ENCODE data around the gene RBM48.

RBM48 gene

DNA sequence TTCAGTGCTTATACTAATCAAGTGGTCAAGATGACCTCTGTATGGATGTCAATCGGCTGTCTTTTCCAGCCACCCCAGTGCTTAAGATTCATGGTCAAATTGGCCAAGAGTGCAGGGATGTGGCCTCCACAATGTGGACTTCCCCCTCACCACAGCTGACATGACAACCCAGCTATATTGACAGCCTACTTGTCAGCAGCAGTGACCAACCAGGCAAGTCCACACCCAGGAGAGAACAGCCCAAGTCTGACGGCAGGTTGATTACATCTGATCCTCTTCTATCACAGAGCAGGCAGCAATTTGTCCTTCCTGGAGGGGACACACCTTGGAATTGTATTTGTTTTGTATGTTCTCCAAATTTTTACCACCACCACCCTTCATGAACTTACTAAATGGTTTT lies 42.6 kb upstream of the RBM48 start:
- H3K27me3 ChIP-seq (ENCODE audit: insufficient read depth, poor library complexity, severe bottlenecking) = no peaks in the 10 kb centered on the region
- H3K4me3 ChIP-seq (replicated peaks; ENCODE audit: insufficient read depth, low read length) = no peak overlapping the region
- TF ChIP-seq, protein P1, sequence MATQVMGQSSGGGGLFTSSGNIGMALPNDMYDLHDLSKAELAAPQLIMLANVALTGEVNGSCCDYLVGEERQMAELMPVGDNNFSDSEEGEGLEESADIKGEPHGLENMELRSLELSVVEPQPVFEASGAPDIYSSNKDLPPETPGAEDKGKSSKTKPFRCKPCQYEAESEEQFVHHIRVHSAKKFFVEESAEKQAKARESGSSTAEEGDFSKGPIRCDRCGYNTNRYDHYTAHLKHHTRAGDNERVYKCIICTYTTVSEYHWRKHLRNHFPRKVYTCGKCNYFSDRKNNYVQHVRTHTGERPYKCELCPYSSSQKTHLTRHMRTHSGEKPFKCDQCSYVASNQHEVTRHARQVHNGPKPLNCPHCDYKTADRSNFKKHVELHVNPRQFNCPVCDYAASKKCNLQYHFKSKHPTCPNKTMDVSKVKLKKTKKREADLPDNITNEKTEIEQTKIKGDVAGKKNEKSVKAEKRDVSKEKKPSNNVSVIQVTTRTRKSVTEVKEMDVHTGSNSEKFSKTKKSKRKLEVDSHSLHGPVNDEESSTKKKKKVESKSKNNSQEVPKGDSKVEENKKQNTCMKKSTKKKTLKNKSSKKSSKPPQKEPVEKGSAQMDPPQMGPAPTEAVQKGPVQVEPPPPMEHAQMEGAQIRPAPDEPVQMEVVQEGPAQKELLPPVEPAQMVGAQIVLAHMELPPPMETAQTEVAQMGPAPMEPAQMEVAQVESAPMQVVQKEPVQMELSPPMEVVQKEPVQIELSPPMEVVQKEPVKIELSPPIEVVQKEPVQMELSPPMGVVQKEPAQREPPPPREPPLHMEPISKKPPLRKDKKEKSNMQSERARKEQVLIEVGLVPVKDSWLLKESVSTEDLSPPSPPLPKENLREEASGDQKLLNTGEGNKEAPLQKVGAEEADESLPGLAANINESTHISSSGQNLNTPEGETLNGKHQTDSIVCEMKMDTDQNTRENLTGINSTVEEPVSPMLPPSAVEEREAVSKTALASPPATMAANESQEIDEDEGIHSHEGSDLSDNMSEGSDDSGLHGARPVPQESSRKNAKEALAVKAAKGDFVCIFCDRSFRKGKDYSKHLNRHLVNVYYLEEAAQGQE (IDR thresholded peaks at IDR 0.05; ENCODE audit: insufficient replicate concordance, low read depth) = no peak
- TF ChIP-seq SPI1 (IDR thresholded peaks at IDR 0.05; ENCODE audit: borderline replicate concordance, low read depth) (no peak), POLR2AphosphoS5 (IDR thresholded peaks at IDR 0.05; ENCODE audit: low read depth) (no peak), GABPA (IDR thresholded peaks at IDR 0.05; ENCODE audit: low read depth) (no peak)
- TF ChIP-seq, protein P2, sequence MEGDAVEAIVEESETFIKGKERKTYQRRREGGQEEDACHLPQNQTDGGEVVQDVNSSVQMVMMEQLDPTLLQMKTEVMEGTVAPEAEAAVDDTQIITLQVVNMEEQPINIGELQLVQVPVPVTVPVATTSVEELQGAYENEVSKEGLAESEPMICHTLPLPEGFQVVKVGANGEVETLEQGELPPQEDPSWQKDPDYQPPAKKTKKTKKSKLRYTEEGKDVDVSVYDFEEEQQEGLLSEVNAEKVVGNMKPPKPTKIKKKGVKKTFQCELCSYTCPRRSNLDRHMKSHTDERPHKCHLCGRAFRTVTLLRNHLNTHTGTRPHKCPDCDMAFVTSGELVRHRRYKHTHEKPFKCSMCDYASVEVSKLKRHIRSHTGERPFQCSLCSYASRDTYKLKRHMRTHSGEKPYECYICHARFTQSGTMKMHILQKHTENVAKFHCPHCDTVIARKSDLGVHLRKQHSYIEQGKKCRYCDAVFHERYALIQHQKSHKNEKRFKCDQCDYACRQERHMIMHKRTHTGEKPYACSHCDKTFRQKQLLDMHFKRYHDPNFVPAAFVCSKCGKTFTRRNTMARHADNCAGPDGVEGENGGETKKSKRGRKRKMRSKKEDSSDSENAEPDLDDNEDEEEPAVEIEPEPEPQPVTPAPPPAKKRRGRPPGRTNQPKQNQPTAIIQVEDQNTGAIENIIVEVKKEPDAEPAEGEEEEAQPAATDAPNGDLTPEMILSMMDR (IDR thresholded peaks at IDR 0.05; ENCODE audit: insufficient read depth, low read length) = no peak
- H3K27ac ChIP-seq (replicated peaks) = no peak overlapping the region
- DNase-seq (ENCODE audit: low read depth in 1 of 2, low spot score in 1 of 2) = no peak

DNA sequence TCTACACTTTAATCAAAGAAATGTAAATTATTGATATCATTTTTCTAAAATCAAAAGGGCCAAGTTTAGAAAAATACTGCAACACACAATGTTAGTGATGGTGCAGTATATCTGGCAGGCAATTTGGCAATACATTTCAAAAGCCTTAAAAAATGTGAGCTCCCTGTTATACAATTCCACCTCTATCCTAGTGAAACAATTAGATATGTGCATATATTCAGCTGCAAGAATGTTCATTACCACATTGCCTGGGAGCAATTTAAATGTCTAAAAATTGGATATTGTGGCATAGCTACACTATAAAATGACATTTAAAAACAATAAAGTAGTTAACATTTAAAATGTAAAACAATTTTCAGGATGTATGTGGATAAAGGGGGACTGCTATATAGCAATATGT lies 40.8 kb upstream of the RBM48 start:
- Histone ChIP-seq H3K27ac (replicated peaks) (no peak overlapping the region), H3K4me3 (replicated peaks; ENCODE audit: insufficient read depth, low read length) (no peak overlapping the region), H3K27me3 (ENCODE audit: insufficient read depth, poor library complexity, severe bottlenecking) (no peaks in the 10 kb centered on the region)
- DNase-seq (ENCODE audit: low read depth in 1 of 2, low spot score in 1 of 2) = no peak
- TF ChIP-seq SPI1 (IDR thresholded peaks at IDR 0.05; ENCODE audit: borderline replicate concordance, low read depth) (no peak), GABPA (IDR thresholded peaks at IDR 0.05; ENCODE audit: low read depth) (no peak), POLR2AphosphoS5 (IDR thresholded peaks at IDR 0.05; ENCODE audit: low read depth) (no peak)
- TF ChIP-seq, protein P2 (IDR thresholded peaks at IDR 0.05; ENCODE audit: insufficient read depth, low read length) = no peak
- TF ChIP-seq, protein P1 (IDR thresholded peaks at IDR 0.05; ENCODE audit: insufficient replicate concordance, low read depth) = no peak

DNA sequence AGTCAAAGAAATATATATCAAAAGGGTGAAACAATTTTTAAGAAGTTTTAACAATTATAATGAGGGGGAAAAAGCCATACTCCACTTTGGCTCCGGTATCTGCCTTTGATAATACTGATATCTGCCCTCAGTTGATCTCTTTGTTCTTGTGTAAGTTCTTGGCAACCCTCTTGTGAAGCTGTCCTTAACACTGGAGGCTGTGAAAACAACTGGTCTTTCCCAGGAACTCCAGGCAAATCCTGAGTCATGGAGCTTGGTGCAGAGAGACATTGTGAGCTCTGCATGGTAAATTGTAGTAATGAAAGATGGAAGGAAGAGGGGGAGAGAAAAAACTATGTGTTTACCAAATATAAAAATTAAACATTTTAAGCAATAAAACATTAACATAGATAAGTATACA lies 39.0 kb upstream of the RBM48 start:
- DNase-seq (ENCODE audit: low read depth in 1 of 2, low spot score in 1 of 2) = no peak
- no peak overlapping the region for H3K4me3 ChIP-seq (replicated peaks; ENCODE audit: insufficient read depth, low read length)
- H3K27me3 ChIP-seq (ENCODE audit: insufficient read depth, poor library complexity, severe bottlenecking) = no peaks in the 10 kb centered on the region
- no peak for TF ChIP-seq GABPA (IDR thresholded peaks at IDR 0.05; ENCODE audit: low read depth)
- TF ChIP-seq, protein P2 (IDR thresholded peaks at IDR 0.05; ENCODE audit: insufficient read depth, low read length) = no peak
- no peak for TF ChIP-seq POLR2AphosphoS5 (IDR thresholded peaks at IDR 0.05; ENCODE audit: low read depth)
- TF ChIP-seq SPI1 (IDR thresholded peaks at IDR 0.05; ENCODE audit: borderline replicate concordance, low read depth) = no peak
- TF ChIP-seq, protein P1 (IDR thresholded peaks at IDR 0.05; ENCODE audit: insufficient replicate concordance, low read depth) = no peak
- H3K27ac ChIP-seq (replicated peaks) = no peak overlapping the region

Data from HL-60 (cell line).